Omental fat pad (tissue), 4 donors: ENCODE data around the gene FCAR. TPM values are rescaled to one million over a fixed set of nuclear protein-coding genes. Genes with fewer than 3 reads are reported as not detected.
"Not testable (repeated sequence)": the region's sequence is repeated elsewhere in the genome, so short reads cannot be mapped to it uniquely, and the experiment has no call there.

ENCODE experiments used
- ATAC-seq: fragments of 150-250 bp; one replicate; pipeline ENCODE4 v1.9.1; 2016; ENCODE audit warnings: mild to moderate bottlenecking, moderate library complexity; ENCODE audit not compliant: low FRiP score
- DNase-seq: peaks from one replicate; pipeline ENCODE4 v3.0.0-alpha.2; 2019; ENCODE audit warnings: low spot score
- CTCF ChIP-seq, 3 donors: fragments of 450-650 bp; IDR thresholded peaks; one replicate each; pipeline ENCODE4 v1.5.1; 2016 to 2017; ENCODE audit warnings: antibody characterized with exemption in 3 of 3, mild to moderate bottlenecking in 3 of 3, moderate library complexity in 2 of 3
- total RNA-seq, 4 donors: library from RNA; depleted of rRNA; stranded (reverse); fragments of >200 nt; gene quantifications; one replicate each; pipeline ENCODE4 v1.1.0, GENCODE V29; 2016

The FCAR gene
- total RNA-seq, 4 donors from 2014 or later: 5.5 to 11.2 (median 7.0) TPM

DNA sequence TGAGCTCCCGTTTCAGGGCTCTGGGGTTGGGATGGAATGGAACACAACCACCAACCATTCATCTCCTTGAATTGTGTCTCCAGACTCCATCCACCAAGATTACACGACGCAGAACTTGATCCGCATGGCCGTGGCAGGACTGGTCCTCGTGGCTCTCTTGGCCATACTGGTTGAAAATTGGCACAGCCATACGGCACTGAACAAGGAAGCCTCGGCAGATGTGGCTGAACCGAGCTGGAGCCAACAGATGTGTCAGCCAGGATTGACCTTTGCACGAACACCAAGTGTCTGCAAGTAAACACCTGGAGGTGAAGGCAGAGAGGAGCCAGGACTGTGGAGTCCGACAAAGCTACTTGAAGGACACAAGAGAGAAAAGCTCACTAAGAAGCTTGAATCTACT lies 15.5 kb downstream of the FCAR start:
- DNase-seq (no peak), ATAC-seq (no peak)
- TF ChIP-seq CTCF (IDR thresholded peaks at IDR 0.05): no peak

- ATAC-seq (no peak), DNase-seq (no peak)
- TF ChIP-seq CTCF (IDR thresholded peaks at IDR 0.05): no peak
Observed at GRCh38 chr19:54893406-54893805, 19.4 kb downstream of the FCAR start.

- DNase-seq: not testable (repeated sequence)
Observed at GRCh38 chr19:54894106-54894505, 20.1 kb downstream of the FCAR start.

GRCh38 chr19:54896036-54896435 lies 22.0 kb downstream of the FCAR start:
- no peak for TF ChIP-seq CTCF (IDR thresholded peaks at IDR 0.05)
- ATAC-seq (no peak), DNase-seq (no peak)

More at GRCh38 chr19:54894106-54894505, 20.1 kb downstream of the FCAR start:
- not testable (repeated sequence) for ATAC-seq

DNA sequence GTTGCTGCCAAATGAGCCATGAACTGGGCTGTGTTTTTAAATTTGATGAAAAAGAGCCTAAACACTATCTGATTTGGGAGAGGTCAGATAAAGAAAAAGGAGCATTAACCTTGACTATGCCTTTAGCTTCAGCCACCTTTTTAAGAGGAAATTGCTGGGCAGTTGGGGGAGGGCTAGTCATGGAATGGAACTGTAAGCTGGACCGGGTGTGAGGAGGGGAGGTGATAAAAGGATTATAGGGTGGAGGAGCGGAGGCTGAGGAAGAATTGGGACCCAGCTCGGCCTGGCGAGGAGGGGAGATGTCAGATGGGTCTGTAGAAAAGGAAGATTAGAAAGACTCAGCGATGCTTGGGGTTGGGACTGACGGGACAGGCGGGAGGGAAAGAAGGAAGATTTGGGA lies 24.6 kb downstream of the FCAR start:
- not testable (repeated sequence) for ATAC-seq, DNase-seq

DNA sequence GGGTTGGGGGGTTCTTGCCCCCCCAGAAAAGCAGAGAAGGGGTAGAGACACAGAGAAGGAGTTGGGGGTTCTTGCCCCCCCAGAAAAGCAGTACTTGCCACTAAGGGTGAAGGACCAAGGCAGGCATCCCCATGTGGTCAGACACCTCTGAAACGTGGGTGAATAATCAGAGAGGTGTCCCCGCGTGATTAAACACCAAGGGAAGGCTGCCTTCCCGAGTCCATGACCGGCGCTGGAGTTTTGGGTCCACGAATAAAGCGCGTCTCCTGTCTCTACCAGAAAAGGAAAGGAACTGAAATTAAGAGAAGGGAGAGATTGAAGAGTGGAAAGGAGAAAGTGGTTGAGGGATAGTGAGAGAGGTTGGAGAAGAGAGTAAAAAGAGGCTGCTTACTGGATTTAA lies 25.6 kb downstream of the FCAR start:
- DNase-seq, ATAC-seq: not testable (repeated sequence)

- not testable (repeated sequence) for DNase-seq, ATAC-seq
Observed at GRCh38 chr19:54901153-54901552, 27.1 kb downstream of the FCAR start.

GRCh38 chr19:54902061-54902460 lies 28.0 kb downstream of the FCAR start:
- TF ChIP-seq CTCF (IDR thresholded peaks at IDR 0.05): no peak
- ATAC-seq (no peak), DNase-seq (no peak)

GRCh38 chr19:54903303-54903702 lies 29.3 kb downstream of the FCAR start:
- no peak for TF ChIP-seq CTCF (IDR thresholded peaks at IDR 0.05)
- ATAC-seq (no peak), DNase-seq (no peak)

DNA sequence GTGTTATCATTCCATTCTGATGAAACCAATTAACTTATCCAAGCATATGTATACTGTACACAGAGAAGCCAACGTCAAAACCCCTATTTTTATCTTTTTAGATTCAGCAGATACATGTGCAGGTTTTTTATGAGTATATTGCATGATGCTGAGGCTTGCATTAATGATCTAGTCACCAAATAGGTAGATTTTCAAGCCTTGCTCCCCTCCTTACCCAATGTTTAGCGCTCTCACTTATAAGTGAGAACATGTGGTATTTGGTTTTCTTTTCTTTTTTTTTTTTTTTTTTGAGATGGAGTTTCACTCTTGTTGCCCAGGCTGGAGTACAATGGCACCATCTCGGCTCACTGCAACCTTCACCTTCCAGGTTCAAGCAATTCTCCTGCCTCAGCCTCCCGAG lies 30.2 kb downstream of the FCAR start:
- ATAC-seq, DNase-seq: not testable (repeated sequence)
